Dedifferentiated amniotic fluid mesenchymal stem cell (primary cell): ENCODE measurements around the gene CFAP47.
"Not testable (repeated sequence)": the region's sequence is repeated elsewhere in the genome, so short reads cannot be mapped to it uniquely, and the experiment has no call there.

Experiments
- DNase-seq: peaks from one replicate; pipeline ENCODE4 v3.0.0-alpha.2; 2016; ENCODE audit errors: extremely low spot score

CFAP47 gene

GRCh38 chrX:36218801-36219200 is 299.3 kb downstream of the CFAP47 start:
- DNase-seq: no peak

GRCh38 chrX:36234840-36235528 is 315.4 kb downstream of the CFAP47 start:
- DNase-seq: not testable (repeated sequence)

- no peak for DNase-seq
These were observed 321.9 kb downstream of the CFAP47 start for GRCh38 chrX:36241397-36241796.

- DNase-seq: no peak
These were observed 346.6 kb downstream of the CFAP47 start for GRCh38 chrX:36266155-36266554.

- DNase-seq: no peak
These were observed 390.6 kb downstream of the CFAP47 start for GRCh38 chrX:36310136-36310535.

GRCh38 chrX:36314303-36314702 is 394.8 kb downstream of the CFAP47 start:
- DNase-seq: no peak

GRCh38 chrX:36334572-36334971 is 415.0 kb downstream of the CFAP47 start:
- no peak for DNase-seq

- DNase-seq: no peak
These were observed 417.2 kb downstream of the CFAP47 start for GRCh38 chrX:36336751-36337150.

- DNase-seq: no peak
These were observed 424.8 kb downstream of the CFAP47 start for GRCh38 chrX:36344301-36344700.

- no peak for DNase-seq
These were observed 429.0 kb downstream of the CFAP47 start for GRCh38 chrX:36348509-36348908.

GRCh38 chrX:36357855-36358254 is 438.3 kb downstream of the CFAP47 start:
- DNase-seq: no peak

GRCh38 chrX:36364262-36364661 is 444.7 kb downstream of the CFAP47 start:
- no peak for DNase-seq

- DNase-seq: no peak
These were observed 464.0 kb downstream of the CFAP47 start for GRCh38 chrX:36383495-36383894.

- no peak for DNase-seq
These were observed 469.4 kb downstream of the CFAP47 start for GRCh38 chrX:36388901-36389300.

GRCh38 chrX:36401774-36402173 is 482.2 kb downstream of the CFAP47 start:
- no peak for DNase-seq

GRCh38 chrX:36407836-36408235 is 488.3 kb downstream of the CFAP47 start:
- no peak for DNase-seq

GRCh38 chrX:36414056-36414455 is 494.5 kb downstream of the CFAP47 start:
- DNase-seq: no peak

- no peak for DNase-seq
These were observed 502.8 kb downstream of the CFAP47 start for GRCh38 chrX:36422368-36422767.

- DNase-seq: peak; percentile 18
These were observed 512.3 kb downstream of the CFAP47 start for GRCh38 chrX:36431819-36432218.

GRCh38 chrX:36434522-36434921 is 515.0 kb downstream of the CFAP47 start:
- DNase-seq: no peak
